ENCODE data around the gene TCF7. TPM values are rescaled to one million over a fixed set of nuclear protein-coding genes. Genes with fewer than 3 reads are reported as not detected.
A peak's percentile ranks its signal among the peaks of the same experiment; 100 is the strongest.

Gene TCF7
- 36.2 and 36.5 TPM in 2 replicates for total RNA-seq (2022)
- percentile 66 among the genes with signal in this experiment for Bru-seq, nascent RNA
- percentile 68 among the genes with signal in this experiment for BruChase-seq, experiment 1, labeled RNA remaining after a 2-hour chase
- BruChase-seq, experiment 2, labeled RNA remaining after a 6-hour chase, result percentile 73 among the genes with signal in this experiment
- long read RNA-seq, transcript TCF7-201 (10 exons, 3,045 nt), result major isoform, 12 of 65 reads
- long read RNA-seq, partial matches to known transcripts, result 20 of 65 reads
- long read RNA-seq, other reads (novel, unspliced or antisense), result 33 of 65 reads

GRCh38 chr5:134113902-134114875 lies at the start of gene TCF7:
TSS of gene TCF7 (plus strand) at chr5:134114681. CDS start at chr5:134114907, 226 bp downstream.
- H3K9me3 ChIP-seq, result no peaks in the 10 kb centered on the region
- Mint-ChIP-seq H3K36me3 (ENCODE audit: insufficient read depth, unreplicated experiment) (peaks cover 7% of the 10 kb centered on the region), H3K27ac (ENCODE audit: unreplicated experiment) (peak within 1 kb of the TSS; percentile 67), H3K4me1 (ENCODE audit: low read depth, unreplicated experiment) (peaks cover 6% of the 10 kb centered on the region), H3K27me3 (ENCODE audit: insufficient read depth, unreplicated experiment) (no peaks in the 10 kb centered on the region), H3K9me3 (ENCODE audit: unreplicated experiment) (no peaks in the 10 kb centered on the region), H3K4me3 (ENCODE audit: unreplicated experiment) (peak within 1 kb of the TSS; percentile 83)
- H3K4me3 ChIP-seq (ENCODE audit: low read depth, low read length), result peak within 1 kb of the TSS; percentile 87
- ChIA-PET CTCF (interaction anchor here (0.6 to 1.7 kb wide), 9 partner anchors 25 to 1395 kb away, joined by 3 to 10 read pairs (median 4); no protein-coding TSS in a partner anchor), POLR2A (interaction anchor here (0.7 to 1.0 kb wide), 2 partner anchors 20 to 23 kb away, joined by 4 to 6 read pairs; no protein-coding TSS in a partner anchor)
- no peaks in the 10 kb centered on the region; the same call in 1 of the 2 replicates for H3K36me3 ChIP-seq (ENCODE audit: control insufficient read depth, insufficient read depth, low read length)
- peak; percentile 80 to 88 for DNase-seq
- intact Hi-C loops (cut with micrococcal nuclease; ENCODE audit: unreplicated experiment), result loop anchor here (1.0 to 2.0 kb wide), 2 partner anchors 8 to 43 kb away; no protein-coding TSS in a partner anchor
- TSS peak; percentile 80 for BruUV-seq (replicated peaks)
- no peaks in the 10 kb centered on the region for H3K27me3 ChIP-seq (replicated peaks; ENCODE audit: control insufficient read depth, insufficient read depth, low read length)
- H3K4me1 ChIP-seq, result peaks cover 12% of the 10 kb centered on the region
- TF ChIP-seq, protein P1, sequence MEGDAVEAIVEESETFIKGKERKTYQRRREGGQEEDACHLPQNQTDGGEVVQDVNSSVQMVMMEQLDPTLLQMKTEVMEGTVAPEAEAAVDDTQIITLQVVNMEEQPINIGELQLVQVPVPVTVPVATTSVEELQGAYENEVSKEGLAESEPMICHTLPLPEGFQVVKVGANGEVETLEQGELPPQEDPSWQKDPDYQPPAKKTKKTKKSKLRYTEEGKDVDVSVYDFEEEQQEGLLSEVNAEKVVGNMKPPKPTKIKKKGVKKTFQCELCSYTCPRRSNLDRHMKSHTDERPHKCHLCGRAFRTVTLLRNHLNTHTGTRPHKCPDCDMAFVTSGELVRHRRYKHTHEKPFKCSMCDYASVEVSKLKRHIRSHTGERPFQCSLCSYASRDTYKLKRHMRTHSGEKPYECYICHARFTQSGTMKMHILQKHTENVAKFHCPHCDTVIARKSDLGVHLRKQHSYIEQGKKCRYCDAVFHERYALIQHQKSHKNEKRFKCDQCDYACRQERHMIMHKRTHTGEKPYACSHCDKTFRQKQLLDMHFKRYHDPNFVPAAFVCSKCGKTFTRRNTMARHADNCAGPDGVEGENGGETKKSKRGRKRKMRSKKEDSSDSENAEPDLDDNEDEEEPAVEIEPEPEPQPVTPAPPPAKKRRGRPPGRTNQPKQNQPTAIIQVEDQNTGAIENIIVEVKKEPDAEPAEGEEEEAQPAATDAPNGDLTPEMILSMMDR (IDR thresholded peaks at IDR 0.05; ENCODE audit: insufficient read depth in 1 of 2, low read depth in 1 of 2, low read length in 1 of 2, severe bottlenecking in 1 of 2, unreplicated experiment in 1 of 2), result no peak

DNA sequence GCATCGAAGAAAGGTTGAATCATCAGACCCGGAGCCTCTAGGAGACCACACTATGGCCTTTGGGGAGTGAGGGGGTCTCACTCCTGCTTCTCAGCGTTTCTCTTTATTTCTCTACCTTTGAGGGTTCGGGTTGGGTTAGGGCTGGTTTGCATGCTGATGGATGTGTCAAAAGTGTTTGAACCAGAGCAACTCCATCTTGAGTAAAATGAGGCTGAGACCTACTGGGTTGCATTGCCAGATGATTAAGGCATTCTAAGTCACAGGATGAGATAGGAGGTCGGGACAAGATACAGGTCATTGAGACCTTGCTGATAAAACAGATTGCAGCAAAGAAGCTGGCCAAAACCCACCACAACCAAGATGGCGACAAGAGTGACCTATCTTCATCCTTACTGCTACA lies 44.9 kb upstream of the TCF7 start:
- Mint-ChIP-seq H3K36me3 (ENCODE audit: insufficient read depth, unreplicated experiment) (no peaks in the 10 kb centered on the region), H3K27ac (ENCODE audit: unreplicated experiment) (no peak overlapping the region), H3K4me1 (ENCODE audit: low read depth, unreplicated experiment) (no peaks in the 10 kb centered on the region), H3K27me3 (ENCODE audit: insufficient read depth, unreplicated experiment) (no peaks in the 10 kb centered on the region), H3K4me3 (ENCODE audit: unreplicated experiment) (no peak overlapping the region), H3K9me3 (ENCODE audit: unreplicated experiment) (no peaks in the 10 kb centered on the region)
- no TSS peak for BruUV-seq (replicated peaks)
- intact Hi-C loops (cut with micrococcal nuclease; ENCODE audit: unreplicated experiment), result no loop called here
- Histone ChIP-seq H3K27me3 (replicated peaks; ENCODE audit: control insufficient read depth, insufficient read depth, low read length) (no peaks in the 10 kb centered on the region), H3K36me3 (ENCODE audit: control insufficient read depth, insufficient read depth, low read length) (no peaks in the 10 kb centered on the region), H3K4me3 (ENCODE audit: low read depth, low read length) (no peak overlapping the region), H3K4me1 (peaks cover 8% of the 10 kb centered on the region; the same call in 1 of the 2 replicates), H3K9me3 (no peaks in the 10 kb centered on the region)
- POLR2A ChIA-PET, result no interaction called here
- TF ChIP-seq, protein P1 (IDR thresholded peaks at IDR 0.05; ENCODE audit: insufficient read depth in 1 of 2, low read depth in 1 of 2, low read length in 1 of 2, severe bottlenecking in 1 of 2, unreplicated experiment in 1 of 2), result no peak
- CTCF ChIA-PET, result no interaction called here
- DNase-seq, result no peak

All from Caco-2 (cell line).